HL-60/S4 treated with phorbol 12-myristate 13-acetate at 8.2 ng/mL for 4 days and 3 days (cell line): ENCODE data around the gene APOO.

Source experiments
- in situ Hi-C: fragments of 300-500 bp; cut with MboI; formaldehyde crosslinking; loops from 2 replicates; pipeline ENCODE4 v1.15.0; 2022; ENCODE audit warnings: low sequenced_read_pairs

Gene APOO

DNA sequence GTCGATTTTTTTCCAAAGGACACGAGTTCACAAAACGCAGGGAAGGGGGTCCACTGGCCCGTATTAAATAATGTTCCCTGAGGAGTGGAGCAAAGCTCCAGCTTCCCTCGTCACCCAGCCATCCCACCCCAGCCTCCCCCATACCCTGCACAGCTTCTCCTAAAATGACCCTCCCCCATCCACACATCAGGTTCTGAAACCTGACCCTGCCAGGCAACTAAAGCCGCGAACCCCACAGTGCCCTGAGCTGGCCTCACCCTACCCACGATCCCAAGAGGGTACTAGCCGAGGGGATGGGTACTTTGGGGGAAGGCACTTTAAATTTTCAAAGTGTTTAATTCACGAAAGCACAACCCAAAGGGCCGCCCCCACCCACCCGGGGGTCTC, 634 bp downstream of the APOO start:
- in situ Hi-C loops: loop anchor here (10.0 kb wide), 1 partner anchor 212 kb away; no protein-coding TSS in a partner anchor

DNA sequence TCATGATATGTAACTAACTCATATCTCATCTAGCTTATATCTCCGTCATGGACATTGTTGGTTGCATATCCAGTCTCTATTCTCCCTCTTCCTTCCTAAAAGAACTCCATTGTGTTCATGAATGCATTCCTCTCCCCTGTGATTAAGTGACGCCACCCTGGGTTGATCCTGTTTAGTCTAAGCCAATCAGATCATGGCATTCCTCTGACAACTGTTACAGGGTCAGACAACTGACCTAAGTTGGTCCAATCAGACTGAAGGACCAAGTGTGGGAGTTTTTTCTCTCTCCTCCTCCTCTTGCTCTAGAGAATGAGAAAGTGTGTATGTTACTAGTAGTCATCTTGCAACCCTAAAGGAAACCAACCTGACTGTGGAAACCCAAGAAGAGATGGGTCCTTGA, 3.6 kb downstream of the APOO start:
- in situ Hi-C loops: loop anchor here (10.0 kb wide), 1 partner anchor 209 kb away; no protein-coding TSS in a partner anchor

- in situ Hi-C loops: loop anchor here (10.0 kb wide), 1 partner anchor 208 kb away; no protein-coding TSS in a partner anchor
These were observed 5.3 kb downstream of the APOO start for GRCh38 chrX:23902419-23902818.

GRCh38 chrX:23901805-23902204, 5.9 kb downstream of the APOO start:
- in situ Hi-C loops: loop anchor here (10.0 kb wide), 1 partner anchor 207 kb away; no protein-coding TSS in a partner anchor

GRCh38 chrX:23901060-23901459, 6.7 kb downstream of the APOO start:
- in situ Hi-C loops: loop anchor here (10.0 kb wide), 1 partner anchor 206 kb away; no protein-coding TSS in a partner anchor

GRCh38 chrX:23900220-23900797, 7.4 kb downstream of the APOO start:
- in situ Hi-C loops: loop anchor here (10.0 kb wide), 1 partner anchor 206 kb away; no protein-coding TSS in a partner anchor

DNA sequence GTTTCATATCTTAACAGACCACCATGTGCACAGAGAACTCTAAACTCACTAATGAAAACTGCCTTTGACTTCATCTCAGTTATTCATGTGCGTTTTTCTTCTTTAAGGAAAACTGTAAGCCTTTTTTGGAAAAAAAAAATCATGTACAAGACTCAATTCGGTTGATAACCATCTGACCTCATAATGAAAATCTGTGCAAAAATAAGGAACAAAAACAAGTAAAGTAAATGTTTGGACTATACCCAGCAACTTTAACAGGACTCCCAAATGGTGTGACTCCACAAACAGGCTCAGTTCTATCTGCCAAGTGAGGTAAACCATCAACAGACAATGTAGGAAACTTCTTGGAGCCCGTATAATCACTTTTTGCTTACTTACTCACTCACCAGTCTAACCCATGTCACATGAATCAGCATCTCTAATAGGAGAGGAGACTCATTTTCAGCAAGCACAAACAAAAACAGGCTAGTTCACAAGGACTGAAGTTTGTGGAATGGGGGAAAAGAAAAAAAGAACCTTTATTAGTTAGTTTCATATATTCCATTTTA, 9.3 kb downstream of the APOO start:
- in situ Hi-C loops: loop anchor here (25.0 kb wide), 1 partner anchor 111 kb away; the partner anchor contains the start of gene SAT1

DNA sequence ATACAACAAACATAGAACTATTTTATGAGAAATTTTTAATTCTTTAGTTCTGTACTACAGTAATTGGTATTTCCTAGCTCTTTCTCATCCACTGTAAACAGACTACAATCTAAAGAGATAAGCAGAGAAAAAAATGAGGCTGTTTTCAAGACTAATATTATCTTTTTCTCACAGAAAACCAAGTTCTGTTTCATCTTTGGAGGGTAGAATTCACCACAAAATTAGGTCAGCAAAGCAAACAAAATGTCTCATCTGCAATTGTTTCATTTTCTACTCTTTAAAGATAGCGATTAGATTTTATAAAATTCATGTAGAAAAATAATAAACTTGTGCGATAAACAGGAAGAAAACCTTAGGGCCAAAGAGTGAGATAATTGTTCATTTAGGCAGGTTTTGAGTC, 10.8 kb downstream of the APOO start:
- in situ Hi-C loops: loop anchor here (25.0 kb wide), 1 partner anchor 110 kb away; the partner anchor contains the start of gene SAT1

GRCh38 chrX:23896539-23896938, 11.2 kb downstream of the APOO start:
- in situ Hi-C loops: loop anchor here (25.0 kb wide), 1 partner anchor 109 kb away; the partner anchor contains the start of gene SAT1

DNA sequence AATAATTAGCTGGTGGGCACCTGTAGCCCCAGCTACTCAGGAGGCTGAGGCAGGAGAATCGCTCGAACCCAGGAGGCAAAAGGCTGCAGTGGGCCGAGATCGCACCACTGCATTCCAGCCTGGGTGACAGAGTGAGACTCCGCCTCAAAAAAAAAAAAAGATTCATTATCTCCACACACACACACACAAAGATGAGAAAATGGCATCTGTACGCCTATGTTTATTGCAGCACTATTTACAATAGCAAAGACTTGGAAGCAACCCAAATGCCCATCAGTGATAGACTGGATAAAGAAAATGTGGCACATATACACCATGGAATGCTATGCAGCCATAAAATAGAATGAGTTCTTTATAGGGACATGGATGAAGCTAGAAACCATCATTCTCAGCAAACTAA, 12.7 kb downstream of the APOO start:
- in situ Hi-C loops: loop anchor here (25.0 kb wide), 1 partner anchor 108 kb away; the partner anchor contains the start of gene SAT1

GRCh38 chrX:23890933-23891332, 16.8 kb downstream of the APOO start:
- in situ Hi-C loops: loop anchor here (25.0 kb wide), 1 partner anchor 104 kb away; the partner anchor contains the start of gene SAT1

DNA sequence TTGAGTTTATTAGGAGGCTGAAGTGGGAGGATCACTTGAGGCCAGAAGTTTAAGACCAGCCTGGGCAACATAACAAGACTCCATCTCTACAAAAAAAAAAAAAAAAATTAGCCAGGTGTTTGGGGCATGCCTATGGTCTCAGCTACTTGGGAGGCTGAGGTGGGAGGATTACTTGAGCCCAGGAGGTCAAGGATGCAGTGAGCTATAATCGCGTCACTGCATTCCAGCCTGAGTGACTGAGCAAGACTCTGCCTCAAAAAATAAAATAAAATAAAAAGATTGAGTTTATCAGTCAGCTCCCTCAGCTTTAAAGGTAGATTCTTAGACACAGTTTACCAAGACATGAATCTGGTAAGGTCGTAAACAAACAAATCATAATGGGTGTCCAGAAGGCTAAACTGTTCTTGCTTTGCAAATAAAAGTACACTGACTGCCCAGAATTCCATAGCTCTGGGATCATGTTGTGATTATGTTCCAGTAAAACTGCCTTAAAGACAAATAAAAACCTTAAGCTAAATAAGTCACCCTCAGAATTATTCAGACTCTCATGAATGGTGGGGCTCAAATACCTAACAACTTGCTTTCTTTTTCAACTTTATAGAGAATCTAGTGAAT, 18.7 kb downstream of the APOO start:
- in situ Hi-C loops: loop anchor here (25.0 kb wide), 1 partner anchor 102 kb away; the partner anchor contains the start of gene SAT1

GRCh38 chrX:23887918-23888317, 19.8 kb downstream of the APOO start:
- in situ Hi-C loops: loop anchor here (25.0 kb wide), 1 partner anchor 101 kb away; the partner anchor contains the start of gene SAT1

DNA sequence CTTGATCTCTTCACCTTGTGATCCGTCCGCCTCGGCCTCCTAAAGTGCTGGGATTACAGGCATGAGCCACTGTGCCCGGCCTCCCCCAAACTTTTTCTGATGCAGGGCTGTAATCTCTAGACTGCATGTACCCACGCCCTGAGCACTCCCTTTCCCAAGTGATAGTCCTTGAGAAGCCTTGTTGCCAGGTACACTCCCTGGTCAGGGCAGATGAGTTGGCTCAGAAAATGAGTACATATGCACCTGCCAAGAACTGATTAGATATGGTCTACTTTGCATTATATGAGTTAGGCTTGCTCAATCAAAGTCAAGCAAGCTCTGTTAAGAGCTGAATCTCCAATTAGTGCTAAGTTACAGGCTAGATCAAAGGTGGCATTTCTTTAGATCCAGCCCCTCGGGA, 20.3 kb downstream of the APOO start:
- in situ Hi-C loops: loop anchor here (25.0 kb wide), 1 partner anchor 100 kb away; the partner anchor contains the start of gene SAT1

DNA sequence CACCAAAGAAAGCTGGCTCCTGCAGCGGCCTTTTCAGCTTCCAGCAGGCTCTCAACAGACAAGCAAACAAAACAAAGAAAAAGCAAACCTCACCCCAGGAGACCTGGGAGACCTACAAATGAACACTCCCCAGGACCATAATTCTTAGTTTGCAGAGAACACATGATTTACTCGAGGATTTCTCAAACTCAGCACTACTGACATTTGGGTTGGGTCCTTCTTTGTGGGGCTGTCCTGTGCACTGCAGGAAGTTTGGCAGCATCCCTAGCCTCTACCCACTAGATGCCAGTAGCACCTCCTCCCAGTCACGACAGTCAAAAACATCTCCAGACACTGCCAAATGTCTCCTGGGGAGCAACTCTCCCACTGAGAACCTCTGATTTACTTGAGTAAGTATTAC, 21.9 kb downstream of the APOO start:
- in situ Hi-C loops: loop anchor here (25.0 kb wide), 1 partner anchor 99 kb away; the partner anchor contains the start of gene SAT1

- in situ Hi-C loops: loop anchor here (25.0 kb wide), 1 partner anchor 97 kb away; the partner anchor contains the start of gene SAT1
These were observed 23.2 kb downstream of the APOO start for GRCh38 chrX:23884427-23885024.

DNA sequence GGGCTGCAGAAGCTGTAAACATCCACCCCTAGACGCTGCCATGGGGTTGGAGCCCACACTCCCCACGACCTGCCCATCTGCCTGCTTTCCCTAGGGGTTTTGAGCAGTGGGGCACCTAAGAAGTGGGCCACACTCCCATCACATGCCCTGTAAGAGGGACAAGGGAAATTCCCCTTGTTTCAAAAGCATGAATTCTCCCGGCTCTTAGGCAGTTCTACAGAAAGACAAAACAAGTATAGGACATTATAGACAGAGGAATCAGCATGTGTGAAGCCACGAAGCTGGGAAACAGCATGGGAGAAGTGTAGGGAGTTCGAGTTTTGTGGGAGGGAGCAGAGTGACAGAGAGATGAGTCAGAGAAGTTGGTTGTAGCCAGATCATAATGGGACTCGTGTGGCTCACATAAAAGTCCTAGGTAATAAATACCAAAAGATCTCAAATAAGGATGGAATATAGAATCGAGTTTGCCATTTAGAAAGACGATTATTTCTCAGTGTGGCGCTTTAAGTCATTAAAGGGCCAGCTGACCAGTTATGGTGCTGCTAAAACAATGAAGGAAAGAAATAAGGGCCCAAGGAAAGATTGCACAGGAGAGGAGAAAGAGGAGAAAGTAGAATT, 23.9 kb downstream of the APOO start:
- in situ Hi-C loops: loop anchor here (25.0 kb wide), 1 partner anchor 97 kb away; the partner anchor contains the start of gene SAT1

GRCh38 chrX:23879380-23880090, 28.2 kb downstream of the APOO start:
- in situ Hi-C loops: loop anchor here (25.0 kb wide), 1 partner anchor 92 kb away; the partner anchor contains the start of gene SAT1

DNA sequence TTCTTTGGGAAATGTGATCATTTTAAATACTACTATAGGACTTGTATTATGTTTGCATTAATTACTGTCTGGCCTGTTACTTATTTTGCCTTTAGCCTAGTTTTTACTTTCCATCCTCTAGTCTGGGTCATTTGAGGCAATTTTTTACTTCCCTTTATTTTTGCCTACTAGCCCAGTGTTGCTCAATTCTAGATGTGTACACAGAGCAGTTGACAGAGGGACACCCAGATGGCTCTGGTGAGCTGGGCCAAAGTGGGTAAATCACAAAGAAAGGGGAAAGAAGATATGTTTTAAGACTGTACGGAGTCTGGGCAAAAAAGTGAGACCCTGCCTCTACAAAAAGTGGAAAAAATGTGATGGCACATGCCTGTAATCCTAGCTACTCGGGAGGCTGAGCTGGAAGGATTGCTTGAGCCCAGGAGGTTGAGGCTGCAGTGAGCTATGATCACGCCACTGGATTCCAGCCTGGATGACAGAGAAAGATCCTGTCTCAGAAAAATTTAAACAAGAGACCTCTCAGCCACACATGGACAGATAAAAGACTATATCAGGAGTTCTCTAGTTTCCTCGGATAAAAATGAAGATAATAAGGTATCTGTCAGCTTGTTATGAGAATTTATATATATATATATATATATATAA, 35.7 kb downstream of the APOO start:
- in situ Hi-C loops: no loop called here
